Measurements from ENCODE around the gene EVA1C.
"Not testable (repeated sequence)": the region's sequence is repeated elsewhere in the genome, so short reads cannot be mapped to it uniquely, and the experiment has no call there.

Gene EVA1C

GRCh38 chr21:32390537-32391224, 21.8 kb upstream of the EVA1C start:
- not testable (repeated sequence) for DNase-seq (ENCODE audit: low read depth)

DNA sequence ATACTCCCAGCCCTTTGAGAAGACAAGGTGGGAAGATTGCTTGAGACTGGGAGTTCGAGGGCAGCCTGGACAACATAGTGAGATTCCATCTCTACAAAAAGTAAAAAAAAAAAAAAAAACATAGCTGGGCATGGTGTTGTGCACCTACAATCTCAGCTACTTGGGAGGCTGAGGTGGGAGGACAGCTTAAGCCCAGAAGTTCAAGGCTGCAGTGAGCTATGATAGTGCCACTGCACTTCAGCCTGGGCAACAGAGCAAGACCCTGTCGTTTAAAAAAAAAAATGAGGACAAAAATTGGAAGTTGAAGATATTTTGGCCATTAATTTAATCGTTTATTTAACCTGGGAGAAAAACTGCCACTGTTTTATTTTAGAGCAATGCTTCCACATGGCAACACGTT, 20.8 kb upstream of the EVA1C start:
- DNase-seq (ENCODE audit: low read depth): no peak

DNA sequence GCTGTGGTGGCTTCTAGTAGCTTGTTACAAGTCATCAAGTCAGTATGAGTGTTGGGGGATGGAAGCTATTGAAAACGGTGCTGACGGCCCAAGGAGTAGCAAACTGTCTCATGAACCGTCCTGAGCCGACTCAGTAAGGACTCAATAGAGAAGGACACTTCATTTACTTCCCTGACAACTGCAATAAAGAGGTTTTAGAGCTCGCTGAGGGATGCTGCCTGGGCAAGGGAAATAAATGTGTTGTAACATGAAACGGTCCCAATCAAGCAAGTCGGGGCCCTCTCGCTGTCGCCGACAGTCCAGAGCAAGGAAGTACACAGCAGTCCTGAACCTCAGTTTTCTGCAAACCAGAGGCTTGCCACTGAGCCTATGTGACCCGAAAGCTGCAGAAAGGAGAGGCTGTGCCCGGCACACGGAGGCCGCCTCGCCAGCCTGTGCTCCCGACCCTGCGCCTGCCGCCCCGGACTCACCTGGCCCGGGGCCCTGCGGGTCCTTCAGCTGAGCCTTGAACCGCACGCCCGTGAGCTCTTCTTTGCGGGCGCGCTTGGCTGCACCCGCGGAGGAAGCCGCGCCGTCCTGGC, 20.1 kb upstream of the EVA1C start:
- DNase-seq (ENCODE audit: low read depth): no peak

GRCh38 chr21:32392880-32393676, 19.4 kb upstream of the EVA1C start, which contains the start of gene URB1:
Gene URB1 (minus strand): TSS chr21:32393012. CDS start chr21:32392910, 102 bp downstream.
- peak; percentile 96 for DNase-seq (ENCODE audit: low read depth)

DNA sequence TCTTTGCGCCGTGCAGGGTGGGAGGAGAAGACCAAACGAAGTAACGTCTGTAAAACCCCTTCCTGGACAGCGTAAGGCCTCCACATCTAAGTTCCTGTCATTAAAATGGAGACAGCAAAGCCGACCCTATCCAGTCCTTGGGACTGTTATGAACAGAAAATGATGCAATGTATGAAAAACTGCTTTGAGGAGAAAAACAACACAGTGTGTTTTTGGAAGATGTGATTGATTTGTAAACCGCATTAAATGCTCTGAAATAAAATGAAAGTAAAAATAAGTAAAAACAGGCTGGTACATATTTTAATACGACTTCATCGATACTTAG, 18.9 kb upstream of the EVA1C start:
- DNase-seq (ENCODE audit: low read depth): no peak

GRCh38 chr21:32403201-32403777, 9.2 kb upstream of the EVA1C start:
- DNase-seq (ENCODE audit: low read depth): peak; percentile 29

DNA sequence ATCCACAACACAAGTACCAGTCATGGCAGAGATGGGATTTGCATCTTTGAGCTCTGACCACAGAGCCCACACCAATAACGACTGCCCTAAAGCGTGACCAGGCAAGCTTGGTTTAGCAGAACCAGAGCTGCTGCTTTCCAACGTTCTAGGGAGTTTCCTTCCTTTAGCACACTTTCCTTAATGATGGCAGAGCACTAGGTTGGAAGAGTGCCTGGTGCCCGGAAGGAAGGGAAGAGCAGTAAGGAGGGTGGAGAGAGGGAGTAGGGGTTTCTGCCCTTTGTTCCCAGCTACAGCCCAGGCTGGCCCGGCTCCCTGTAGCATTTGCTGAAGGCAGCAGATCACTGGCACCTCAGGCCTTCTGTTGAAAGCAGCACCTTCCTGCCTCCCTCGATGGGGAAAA, 6.1 kb upstream of the EVA1C start:
- no peak for DNase-seq (ENCODE audit: low read depth)

DNA sequence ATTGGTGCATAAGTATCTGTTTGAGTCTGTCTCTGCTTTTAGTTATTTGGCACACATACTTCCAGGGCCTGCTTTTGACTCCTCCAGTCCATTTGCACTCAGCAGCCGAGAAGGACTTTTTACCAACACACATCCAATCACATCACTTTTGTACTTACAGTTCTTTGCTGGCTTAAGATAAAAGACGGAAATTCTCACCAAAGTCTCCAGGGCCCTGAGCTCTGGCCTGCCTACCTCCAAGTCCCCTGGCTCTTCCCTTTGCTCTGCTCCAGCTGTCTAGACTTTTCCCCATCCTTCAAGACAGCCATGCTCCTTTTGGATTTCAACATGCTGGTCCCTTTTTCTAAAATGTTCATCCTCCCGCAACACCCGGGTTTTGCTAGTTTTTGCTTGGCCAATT, 2.2 kb upstream of the EVA1C start:
- no peak for DNase-seq (ENCODE audit: low read depth)

DNA sequence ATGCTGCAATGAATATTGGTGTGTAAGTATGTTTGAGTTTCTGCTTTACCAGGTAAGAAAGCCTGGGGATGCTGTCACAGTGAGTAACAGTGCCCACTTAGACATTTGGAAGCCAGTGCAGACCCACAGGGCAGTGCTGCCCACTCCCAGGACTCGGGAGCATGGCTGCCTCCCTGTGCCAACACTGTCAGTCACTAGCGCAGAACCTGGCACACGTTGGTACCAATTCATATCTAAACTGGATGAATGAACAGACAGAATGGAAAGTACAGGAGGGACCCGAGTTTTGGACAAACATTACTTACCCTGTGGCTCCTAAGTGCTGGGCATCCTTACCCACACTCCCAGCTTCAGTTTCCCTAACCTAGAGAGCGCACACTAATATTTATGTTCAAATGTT, 1.6 kb upstream of the EVA1C start:
- no peak for DNase-seq (ENCODE audit: low read depth)

- DNase-seq (ENCODE audit: low read depth): peak; percentile 69
These were observed 950 bp upstream of the EVA1C start for GRCh38 chr21:32411350-32412161.

GRCh38 chr21:32413015-32413504, 554 bp downstream of the EVA1C start:
- DNase-seq (ENCODE audit: low read depth): peak; percentile 7

GRCh38 chr21:32413697-32414578, 1.4 kb downstream of the EVA1C start:
- no peak for DNase-seq (ENCODE audit: low read depth)

DNA sequence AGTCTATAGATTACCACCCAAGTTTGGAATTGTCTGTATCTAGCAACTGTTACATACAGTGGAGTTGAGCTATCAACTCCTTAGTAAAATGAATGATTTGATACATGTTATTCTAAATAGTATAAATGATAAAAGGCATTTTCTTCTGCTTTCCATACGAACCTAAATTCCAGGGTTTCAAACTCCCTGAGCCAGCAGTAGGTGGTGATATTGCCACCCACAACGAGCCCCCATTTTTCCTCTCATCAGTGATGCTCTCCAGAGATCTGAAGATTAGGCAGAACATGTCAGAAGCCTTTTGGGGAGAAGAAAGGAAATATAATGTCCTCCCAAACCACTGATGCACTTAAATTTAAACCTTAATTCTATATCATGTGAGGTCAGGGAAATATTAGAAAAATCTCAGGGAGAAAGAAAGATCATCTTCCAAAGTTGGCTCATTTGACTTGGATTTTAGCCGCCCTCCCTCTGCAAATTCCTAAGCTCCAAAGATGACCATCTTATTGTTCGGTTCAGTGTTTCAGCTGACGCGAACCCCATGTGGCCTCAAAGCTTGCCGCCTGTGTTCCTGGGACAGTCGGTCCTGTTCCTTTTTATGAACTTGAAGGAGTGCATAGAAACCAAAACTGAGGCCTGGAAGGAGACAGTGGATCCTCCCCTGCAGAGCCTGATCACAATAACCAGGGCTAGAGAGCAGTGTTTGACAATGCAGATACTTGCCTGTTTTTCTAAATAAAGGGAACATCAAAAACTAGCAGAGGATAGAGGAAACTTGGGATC, 2.3 kb downstream of the EVA1C start:
- DNase-seq (ENCODE audit: low read depth): no peak

GRCh38 chr21:32415451-32416398, 3.2 kb downstream of the EVA1C start:
- no peak for DNase-seq (ENCODE audit: low read depth)

DNA sequence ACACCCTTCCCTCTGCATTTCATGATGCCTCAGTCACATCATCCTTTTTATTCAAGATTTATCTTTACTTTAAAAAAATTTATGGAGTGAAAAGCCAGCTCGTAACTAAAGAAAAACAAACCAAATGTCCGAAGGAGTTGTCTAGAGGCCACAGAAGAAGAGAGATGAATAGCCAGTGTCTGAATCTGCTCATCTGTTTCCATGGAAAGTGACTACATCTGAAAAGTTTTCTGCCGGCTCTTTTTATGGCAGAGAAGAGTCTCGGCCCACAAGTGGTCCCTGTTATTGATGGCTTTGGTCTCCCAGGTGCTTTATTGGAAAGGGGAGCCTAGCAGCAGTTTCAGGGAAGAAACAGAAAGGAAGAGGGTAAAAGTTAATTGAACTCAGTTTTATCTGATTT, 5.6 kb downstream of the EVA1C start:
- no peak for DNase-seq (ENCODE audit: low read depth)

DNA sequence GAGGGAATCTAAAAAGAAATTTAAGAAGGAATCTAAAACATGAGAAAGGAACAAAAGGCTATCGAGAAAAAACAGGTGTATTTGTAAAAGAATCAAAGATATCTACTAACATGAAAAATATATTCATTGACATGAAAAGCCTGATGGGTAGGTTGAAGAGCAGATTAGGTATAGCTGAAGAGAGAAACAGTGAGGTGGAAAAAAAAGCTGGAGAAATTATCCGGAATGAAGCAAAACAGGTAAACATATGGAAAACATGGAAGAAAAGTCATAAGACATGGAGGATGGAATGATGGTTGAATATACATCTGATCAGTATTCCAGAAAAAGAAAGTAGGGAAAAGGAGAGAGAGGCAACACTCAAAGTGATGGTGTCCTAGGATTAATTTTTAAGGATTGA, 9.6 kb downstream of the EVA1C start:
- DNase-seq (ENCODE audit: low read depth): no peak

- no peak for DNase-seq (ENCODE audit: low read depth)
These were observed 11.0 kb downstream of the EVA1C start for GRCh38 chr21:32423320-32424190.

DNA sequence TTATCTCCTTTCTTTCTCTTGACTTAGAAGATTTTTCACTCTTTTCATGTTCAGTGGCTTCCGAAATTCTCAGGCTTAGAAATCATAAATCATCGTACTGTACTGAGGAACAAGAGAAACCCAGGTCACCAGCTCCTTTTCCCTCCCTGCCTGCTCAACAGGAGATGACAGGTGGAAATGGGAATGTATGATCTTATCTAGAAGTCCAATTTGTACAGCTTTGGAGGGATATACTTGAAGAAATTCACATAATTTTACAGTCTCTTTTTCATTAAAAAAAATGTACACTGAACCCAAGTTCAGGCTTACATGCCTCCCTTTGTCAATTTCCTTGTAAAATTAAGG, 11.7 kb downstream of the EVA1C start:
- no peak for DNase-seq (ENCODE audit: low read depth)

All from activated T-cell treated with anti-CD3 and anti-CD28 coated beads for 48 hours (primary cell).